Lower leg skin (tissue), 3 donors: ENCODE data around the gene NCOA3.

Experiments
- CTCF ChIP-seq, 3 donors: fragments of 450-650 bp; IDR thresholded peaks; one replicate each; pipeline ENCODE4 v1.5.1; 2016; ENCODE audit warnings: antibody characterized with exemption in 3 of 3, mild to moderate bottlenecking in 3 of 3, moderate library complexity in 2 of 3
- POLR2A ChIP-seq, 2 donors: fragments of 450-650 bp; IDR thresholded peaks; one replicate each; pipeline ENCODE4 v1.6.1; 2016 to 2017; ENCODE audit warnings: antibody characterized with exemption in 2 of 2, mild to moderate bottlenecking in 1 of 2, moderate library complexity in 1 of 2

- TF ChIP-seq CTCF (IDR thresholded peaks at IDR 0.05) (no peak), POLR2A (IDR thresholded peaks at IDR 0.05) (no peak)
Measured at GRCh38 chr20:47551841-47552240, 50.2 kb downstream of the NCOA3 start.
